Neuronal stem cell (in vitro differentiated cells): ENCODE measurements around the gene DRICH1. TPM values are rescaled to one million over a fixed set of nuclear protein-coding genes. Genes with fewer than 3 reads are reported as not detected.
A peak's percentile ranks its signal among the peaks of the same experiment; 100 is the strongest.

Experiments
- DNase-seq: peaks from one replicate; pipeline ENCODE4 v3.0.0-alpha.2; 2013; ENCODE audit warnings: low spot score
- H2AFZ ChIP-seq: one replicate; pipeline ENCODE4 v1.6.1; 2013; ENCODE audit warnings: mild to moderate bottlenecking, low read length, inconsistent platforms
- H2AK5ac ChIP-seq: 2 replicates; pipeline ENCODE4 v1.6.1; 2013; ENCODE audit warnings: low read depth, mild to moderate bottlenecking, inconsistent platforms, low read length, moderate library complexity, mixed read lengths
- H2BK120ac ChIP-seq: 2 replicates; pipeline ENCODE4 v1.6.1; 2013; ENCODE audit warnings: low read depth, mild to moderate bottlenecking, inconsistent platforms, low read length, moderate library complexity, mixed read lengths
- H2BK12ac ChIP-seq: one replicate; pipeline ENCODE4 v1.6.1; 2013; ENCODE audit warnings: low read length, inconsistent platforms
- H2BK15ac ChIP-seq: 2 replicates; pipeline ENCODE4 v1.6.1; 2013; ENCODE audit warnings: mild to moderate bottlenecking, low read length, inconsistent platforms, mixed read lengths
- H2BK5ac ChIP-seq: one replicate; pipeline ENCODE4 v1.6.1; 2013; ENCODE audit warnings: inconsistent platforms, mild to moderate bottlenecking, low read length, moderate library complexity
- H3K14ac ChIP-seq: one replicate; pipeline ENCODE4 v1.6.1; 2013; ENCODE audit warnings: low read length, inconsistent platforms
- H3K18ac ChIP-seq: 2 replicates; pipeline ENCODE4 v1.6.1; 2013; ENCODE audit warnings: low read length, inconsistent platforms
- H3K23ac ChIP-seq: 2 replicates; pipeline ENCODE4 v1.6.1; 2013; ENCODE audit warnings: low read depth, mild to moderate bottlenecking, mixed read lengths, low read length, inconsistent platforms; ENCODE audit not compliant: poor library complexity
- H3K27ac ChIP-seq: replicated peaks from 3 replicates; pipeline ENCODE4 v1.5.1; 2013; ENCODE audit warnings: low read length, inconsistent platforms
- H3K27me3 ChIP-seq, 3 experiments: 2 replicates each; pipeline ENCODE4 v1.6.1; 2013; ENCODE audit warnings: low read length in 3 of 3, mild to moderate bottlenecking in 2 of 3, inconsistent platforms in 1 of 3, low read depth in 1 of 3, mixed read lengths in 1 of 3, moderate library complexity in 1 of 3; ENCODE audit not compliant: control insufficient read depth in 3 of 3, insufficient read depth in 3 of 3
- H3K36me3 ChIP-seq, 2 donors: replicated peaks in 1 of 2; 2 replicates each; pipeline ENCODE4 v1.6.1; 2013; ENCODE audit warnings: low read length in 2 of 2; ENCODE audit not compliant: control insufficient read depth in 2 of 2, insufficient read depth in 2 of 2
- H3K4ac ChIP-seq: 2 replicates; pipeline ENCODE4 v1.6.1; 2013; ENCODE audit warnings: inconsistent platforms, mild to moderate bottlenecking, low read length, moderate library complexity
- H3K4me1 ChIP-seq, 2 donors: 1 replicate in 1 of 2; 2 replicates in 1 of 2; pipeline ENCODE4 v1.6.1; 2013; ENCODE audit warnings: low read length in 2 of 2, low read depth in 1 of 2; ENCODE audit not compliant: control insufficient read depth in 2 of 2, insufficient read depth in 1 of 2
- H3K4me2 ChIP-seq: one replicate; pipeline ENCODE4 v1.6.1; 2013; ENCODE audit warnings: mild to moderate bottlenecking, low read length, inconsistent platforms; ENCODE audit not compliant: insufficient read depth, poor library complexity, severe bottlenecking
- H3K4me3 ChIP-seq, 2 donors: 2 replicates each; pipeline ENCODE4 v1.5.1; 2013; ENCODE audit warnings: low read length in 2 of 2, mild to moderate bottlenecking in 2 of 2, inconsistent platforms in 1 of 2, moderate library complexity in 1 of 2
- H3K79me1 ChIP-seq: one replicate; pipeline ENCODE4 v1.6.1; 2013; ENCODE audit warnings: low read depth, mild to moderate bottlenecking, inconsistent platforms, low read length, moderate library complexity
- H3K9ac ChIP-seq: one replicate; pipeline ENCODE4 v1.6.1; 2013; ENCODE audit warnings: mild to moderate bottlenecking, low read depth, low read length, inconsistent platforms; ENCODE audit not compliant: poor library complexity
- H3K9me3 ChIP-seq, 2 donors: replicated peaks in 1 of 2; 2 replicates each; pipeline versions ENCODE3 to v1.6.1; 2013; ENCODE audit warnings: low read length in 2 of 2, mild to moderate bottlenecking in 2 of 2, inconsistent platforms in 1 of 2, low read depth in 1 of 2, mixed read lengths in 1 of 2, moderate library complexity in 1 of 2; ENCODE audit not compliant: control insufficient read depth in 2 of 2, insufficient read depth in 1 of 2
- H4K8ac ChIP-seq: one replicate; pipeline ENCODE4 v1.6.1; 2013; ENCODE audit warnings: low read depth, mild to moderate bottlenecking, inconsistent platforms, low read length, moderate library complexity
- H4K91ac ChIP-seq: one replicate; pipeline ENCODE4 v1.6.1; 2013; ENCODE audit warnings: low read length, low read depth, mild to moderate bottlenecking, inconsistent platforms; ENCODE audit not compliant: poor library complexity
- WGBS, 2 donors: extraction: QIAGEN DNeasy Blood & Tissue Kit; methylation state at CpG; one replicate each; pipeline ENCODE4 v1.1.7; 2013; ENCODE audit warnings: missing lambda C conversion rate in 2 of 2, mixed read lengths in 1 of 2; ENCODE audit not compliant: insufficient read length in 2 of 2, insufficient replicate concordance in 1 of 2; ENCODE audit errors: extremely low coverage in 2 of 2; 5-methylcytosine and 5-hydroxymethylcytosine counted together
- polyA plus RNA-seq, 2 experiments: library from polyadenylated mRNA; stranded (reverse); fragments of 200-250 nt; gene quantifications; one replicate each; pipeline ENCODE4 v1.2.3, GENCODE V29; 2013

Gene DRICH1
- polyA plus RNA-seq (2013, experiment 1 of 2): 0.26 TPM
- 0.26 TPM for polyA plus RNA-seq (2013, experiment 2 of 2)

- H3K79me1 ChIP-seq: no peaks in the 10 kb centered on the region
- no peak within 1 kb of the TSS for H3K4me3 ChIP-seq
- no CpG with 5 or more reads among the region's 2 CpGs for WGBS, 2 donors
- no peak within 1 kb of the TSS for H3K23ac ChIP-seq
- H4K91ac ChIP-seq: no peak within 1 kb of the TSS
- no peaks in the 10 kb centered on the region for H3K9me3 ChIP-seq
- H3K27me3 ChIP-seq: no peaks in the 10 kb centered on the region
- H3K4me2 ChIP-seq: no peak within 1 kb of the TSS
- H4K8ac ChIP-seq: no peak within 1 kb of the TSS
- H2BK15ac ChIP-seq: peak within 1 kb of the TSS; percentile 43
- H2AK5ac ChIP-seq: no peak within 1 kb of the TSS
- H3K18ac ChIP-seq: peak within 1 kb of the TSS; percentile 28
- H3K27ac ChIP-seq: no peak within 1 kb of the TSS
- no peak within 1 kb of the TSS for H2BK120ac ChIP-seq
- peak within 1 kb of the TSS; percentile 21 for H3K14ac ChIP-seq
- H2AFZ ChIP-seq: no peak within 1 kb of the TSS
- no peak within 1 kb of the TSS for H2BK12ac ChIP-seq
- H2BK5ac ChIP-seq: no peak within 1 kb of the TSS
- H3K4me1 ChIP-seq: no peaks in the 10 kb centered on the region
- no peaks in the 10 kb centered on the region for H3K36me3 ChIP-seq
- no peak within 1 kb of the TSS for H3K4ac ChIP-seq
- no peak for DNase-seq
- H3K9ac ChIP-seq: no peak within 1 kb of the TSS
Observed at GRCh38 chr22:23632178-23632577, at the start of gene DRICH1. Gene DRICH1 (minus strand): TSS chr22:23632321. CDS start chr22:23632023, 298 bp downstream.

DNA sequence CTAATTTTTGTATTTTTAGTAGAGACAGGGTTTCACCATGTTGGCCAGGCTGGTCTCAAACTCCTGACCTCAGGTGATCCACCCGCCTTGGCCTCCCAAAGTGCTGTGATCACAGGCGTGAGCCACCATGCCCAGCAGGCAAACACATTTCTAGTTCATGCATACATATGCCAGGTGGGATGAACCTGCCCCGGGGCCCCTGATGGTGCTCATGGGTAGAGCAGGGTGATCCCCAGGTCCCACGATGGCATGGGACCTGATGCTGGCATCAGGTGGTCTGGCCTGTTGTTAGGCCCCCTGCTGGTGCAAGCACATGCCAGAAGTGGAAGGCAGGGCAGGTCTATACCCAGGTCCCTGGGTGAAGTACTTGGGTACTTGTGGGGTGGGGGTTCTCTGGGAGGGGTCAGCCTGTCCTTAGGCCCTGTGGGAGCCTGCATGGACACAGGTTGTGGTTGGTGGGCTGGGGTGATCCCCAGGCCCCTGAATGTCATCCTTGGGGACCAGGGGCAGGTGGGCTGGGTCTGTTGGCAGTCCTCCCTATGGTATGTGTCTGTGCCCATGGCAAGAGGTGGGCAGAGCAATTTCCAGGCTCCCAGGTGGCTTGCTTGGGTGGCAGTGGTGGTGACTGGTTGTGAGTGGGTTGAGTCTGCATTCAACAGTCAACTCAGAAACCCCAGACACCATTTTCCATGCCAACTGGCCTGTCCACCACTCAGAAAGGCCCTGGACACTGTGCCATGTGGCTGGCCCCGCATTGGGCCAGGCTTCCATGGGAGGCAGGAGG, 49.1 kb upstream of the DRICH1 start:
- Histone ChIP-seq H4K91ac (no peak overlapping the region), H3K27me3 (no peaks in the 10 kb centered on the region), H3K23ac (no peak overlapping the region), H2BK15ac (no peak overlapping the region), H3K4me1 (peaks cover 0 to 3% of the 10 kb centered on the region in 2 donors), H3K4me2 (no peak overlapping the region), H3K79me1 (peaks cover 2% of the 10 kb centered on the region), H2BK12ac (no peak overlapping the region), H3K18ac (no peak overlapping the region), H3K4me3 (no peak overlapping the region), H2AK5ac (no peak overlapping the region), H3K9ac (no peak overlapping the region), H3K36me3 (peaks cover 9 to 28% of the 10 kb centered on the region in 2 donors), H3K27ac (no peak overlapping the region), H2BK5ac (no peak overlapping the region), H2BK120ac (no peak overlapping the region), H2AFZ (no peak overlapping the region), H3K4ac (no peak overlapping the region), H3K14ac (no peak overlapping the region), H3K9me3 (no peaks in the 10 kb centered on the region), H4K8ac (no peak overlapping the region)
- no peak for DNase-seq
- no CpG with 5 or more reads among the region's 5 CpGs for WGBS, 2 donors

GRCh38 chr22:23678133-23678532, 46.0 kb upstream of the DRICH1 start:
- Histone ChIP-seq H2BK120ac (no peak overlapping the region), H3K4me3 (no peak overlapping the region), H2AFZ (no peak overlapping the region), H3K9ac (no peak overlapping the region), H3K4me2 (no peak overlapping the region), H3K27me3 (no peaks in the 10 kb centered on the region), H3K4ac (no peak overlapping the region), H2BK5ac (no peak overlapping the region), H3K79me1 (peaks cover 2% of the 10 kb centered on the region), H3K27ac (no peak overlapping the region), H3K36me3 (peaks cover 7 to 21% of the 10 kb centered on the region in 2 donors), H3K23ac (no peak overlapping the region), H4K91ac (no peak overlapping the region), H3K9me3 (no peaks in the 10 kb centered on the region), H3K14ac (no peak overlapping the region), H2BK15ac (no peak overlapping the region), H3K18ac (no peak overlapping the region), H2BK12ac (no peak overlapping the region), H4K8ac (no peak overlapping the region), H3K4me1 (peaks cover 0 to 6% of the 10 kb centered on the region in 2 donors), H2AK5ac (no peak overlapping the region)
- WGBS, 2 donors: no CpG with 5 or more reads among the region's 6 CpGs
- no peak for DNase-seq

GRCh38 chr22:23677701-23677995, 45.5 kb upstream of the DRICH1 start:
- Histone ChIP-seq H3K27ac (no peak overlapping the region), H3K14ac (no peak overlapping the region), H4K8ac (no peak overlapping the region), H3K4me1 (peaks cover 0 to 9% of the 10 kb centered on the region in 2 donors), H2BK15ac (no peak overlapping the region), H3K18ac (peak overlapping the region; percentile 19), H2AK5ac (no peak overlapping the region), H3K9ac (no peak overlapping the region), H3K27me3 (no peaks in the 10 kb centered on the region), H3K79me1 (peaks cover 2% of the 10 kb centered on the region), H2BK120ac (no peak overlapping the region), H4K91ac (no peak overlapping the region), H2BK5ac (no peak overlapping the region), H3K4me3 (peak overlapping the region in 1 of 2 donors; percentile 45), H3K4me2 (no peak overlapping the region), H3K4ac (no peak overlapping the region), H3K23ac (peak overlapping the region; percentile 80), H3K9me3 (no peaks in the 10 kb centered on the region), H2BK12ac (peak overlapping the region; percentile 10), H2AFZ (no peak overlapping the region), H3K36me3 (peaks cover 7 to 16% of the 10 kb centered on the region in 2 donors)
- WGBS, 2 donors: no CpG with 5 or more reads among the region's 6 CpGs
- no peak for DNase-seq
